K562 (cell line): Measurements from ENCODE around the gene RAB6A. TPM values are rescaled to one million over a fixed set of nuclear protein-coding genes. Genes with fewer than 3 reads are reported as not detected.
A peak's percentile ranks its signal among the peaks of the same experiment; 100 is the strongest.

ENCODE experiments used
- KDM5B ChIP-seq: fragments of 200-600 bp; sonication (generic); IDR thresholded peaks from 2 replicates; pipeline ENCODE4 v1.6.1; 2012; ENCODE audit warnings: low read depth, mild to moderate bottlenecking, moderate library complexity, low read length, control low read depth, inconsistent platforms; ENCODE audit not compliant: insufficient replicate concordance
- MXI1 ChIP-seq: IDR thresholded peaks from 2 replicates; pipeline ENCODE4 v1.6.1; 2011; ENCODE audit warnings: low read depth, mild to moderate bottlenecking, improper control_type of control experiment, low read length
- NCOR1 ChIP-seq: fragments of 450-650 bp; IDR thresholded peaks from 2 replicates; pipeline ENCODE4 v1.6.1; 2016; ENCODE audit warnings: mild to moderate bottlenecking, moderate library complexity
- PATZ1 ChIP-seq: fragments of 250-450 bp; sonication (Bioruptor Pico); IDR thresholded peaks from 2 replicates; pipeline ENCODE4 v1.5.0; 2020; ENCODE audit warnings: mild to moderate bottlenecking, borderline replicate concordance
- PHB2 ChIP-seq: fragments of 450-650 bp; IDR thresholded peaks from 2 replicates; pipeline ENCODE4 v1.6.1; 2017; ENCODE audit warnings: low read depth
- SETDB1 ChIP-seq: IDR thresholded peaks from one replicate; pipeline ENCODE4 v1.6.1; 2012; ENCODE audit warnings: low read length, control low read depth, inconsistent platforms
- SOX6 ChIP-seq: fragments of 450-650 bp; IDR thresholded peaks from 2 replicates; pipeline ENCODE4 v1.6.1; 2014; ENCODE audit warnings: mild to moderate bottlenecking
- TFAP4 ChIP-seq: sonication (generic); formaldehyde crosslinking; IDR thresholded peaks from 2 replicates; pipeline ENCODE4 v1.8.0; 2022; ENCODE audit warnings: missing genetic modification reagents, mild to moderate bottlenecking, moderate library complexity, borderline replicate concordance
- ZNF589 ChIP-seq: fragments of 200-800 bp; sonication (Bioruptor generic); IDR thresholded peaks from 2 replicates; pipeline ENCODE4 v1.6.1; 2016; ENCODE audit warnings: low read depth, missing genetic modification characterization, missing compliant biosample characterization
- polyA plus RNA-seq, 8 experiments: library from polyadenylated mRNA; depleted of rRNA in 4 of 8; stranded (reverse) in 5 of 8; unstranded in 3 of 8; fragments of >200 nt; fragmentation: Nextera tagmentation in 2 of 8; fragmentation: Illumina TruSeq in 1 of 8; extraction: Ambion mirVana in 2 of 8; extraction: Trizol in 1 of 8; gene quantifications; 2 replicates each; pipeline versions ENCODE4 v1.2.1 to v1.2.3, GENCODE V29; 2011 to 2014; ENCODE audit warnings: inconsistent platforms in 1 of 8, missing spikeins in 1 of 8
- total RNA-seq, 7 experiments: library from RNA; depleted of rRNA in 6 of 7; stranded (reverse); fragments of >200 nt in 6 of 7; fragmentation: Illumina TruSeq in 2 of 7; extraction: Trizol in 2 of 7; gene quantifications; 2 replicates each; pipeline versions ENCODE4 v1.2.1 to v1.2.3, GENCODE V29; 2011 to 2021; ENCODE audit warnings: low replicate concordance in 1 of 7
- TF ChIP-seq, protein P1 (sequence below), 2 experiments: IDR thresholded peaks; 2 replicates each; pipeline ENCODE4 v1.6.1; 2011; ENCODE audit warnings: borderline replicate concordance in 1 of 2, control low read depth in 1 of 2, low read depth in 1 of 2, low read length in 1 of 2, mild to moderate bottlenecking in 1 of 2, mixed read lengths in 1 of 2, moderate library complexity in 1 of 2; ENCODE audit not compliant: insufficient read depth in 1 of 2, insufficient read length in 1 of 2, poor library complexity in 1 of 2, severe bottlenecking in 1 of 2; ENCODE audit errors: extremely low read depth in 1 of 2
- TF ChIP-seq, protein P2 (sequence below): fragments of 450-650 bp; IDR thresholded peaks from 2 replicates; pipeline ENCODE4 v1.7.1; 2018; ENCODE audit warnings: mild to moderate bottlenecking, low read depth; ENCODE audit not compliant: partially characterized antibody
- TF ChIP-seq, protein P3 (sequence below): fragments of 450-650 bp; IDR thresholded peaks from 2 replicates; pipeline ENCODE4 v1.7.0; 2016; ENCODE audit warnings: borderline replicate concordance

Gene RAB6A
- total and polyA plus RNA-seq, 9 of the 15 experiments (the other 6 are each of a cell fraction or from before 2014, with no cell fraction given) = 14.0 to 95.3 (median 45.4) TPM

- no peak for TF ChIP-seq NCOR1
- TF ChIP-seq ZNF589 (CRISPR knock-in tag) = peak; percentile 78
- no peak for TF ChIP-seq PHB2
- TF ChIP-seq, protein P1, sequence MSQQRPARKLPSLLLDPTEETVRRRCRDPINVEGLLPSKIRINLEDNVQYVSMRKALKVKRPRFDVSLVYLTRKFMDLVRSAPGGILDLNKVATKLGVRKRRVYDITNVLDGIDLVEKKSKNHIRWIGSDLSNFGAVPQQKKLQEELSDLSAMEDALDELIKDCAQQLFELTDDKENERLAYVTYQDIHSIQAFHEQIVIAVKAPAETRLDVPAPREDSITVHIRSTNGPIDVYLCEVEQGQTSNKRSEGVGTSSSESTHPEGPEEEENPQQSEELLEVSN (IDR thresholded peaks at IDR 0.05; ENCODE audit: borderline replicate concordance in 1 of 2, extremely low read depth in 1 of 2, insufficient read depth in 1 of 2, insufficient read length in 1 of 2, low read depth in 1 of 2, low read length in 1 of 2, poor library complexity in 1 of 2, severe bottlenecking in 1 of 2) = peak in 1 of 2 experiments; percentile 75
- TF ChIP-seq SOX6 = peak; percentile 39; the same call in 1 of the 2 replicates
- TF ChIP-seq MXI1 = peak; percentile 54; the same call in 1 of the 2 replicates
- TF ChIP-seq, protein P2, sequence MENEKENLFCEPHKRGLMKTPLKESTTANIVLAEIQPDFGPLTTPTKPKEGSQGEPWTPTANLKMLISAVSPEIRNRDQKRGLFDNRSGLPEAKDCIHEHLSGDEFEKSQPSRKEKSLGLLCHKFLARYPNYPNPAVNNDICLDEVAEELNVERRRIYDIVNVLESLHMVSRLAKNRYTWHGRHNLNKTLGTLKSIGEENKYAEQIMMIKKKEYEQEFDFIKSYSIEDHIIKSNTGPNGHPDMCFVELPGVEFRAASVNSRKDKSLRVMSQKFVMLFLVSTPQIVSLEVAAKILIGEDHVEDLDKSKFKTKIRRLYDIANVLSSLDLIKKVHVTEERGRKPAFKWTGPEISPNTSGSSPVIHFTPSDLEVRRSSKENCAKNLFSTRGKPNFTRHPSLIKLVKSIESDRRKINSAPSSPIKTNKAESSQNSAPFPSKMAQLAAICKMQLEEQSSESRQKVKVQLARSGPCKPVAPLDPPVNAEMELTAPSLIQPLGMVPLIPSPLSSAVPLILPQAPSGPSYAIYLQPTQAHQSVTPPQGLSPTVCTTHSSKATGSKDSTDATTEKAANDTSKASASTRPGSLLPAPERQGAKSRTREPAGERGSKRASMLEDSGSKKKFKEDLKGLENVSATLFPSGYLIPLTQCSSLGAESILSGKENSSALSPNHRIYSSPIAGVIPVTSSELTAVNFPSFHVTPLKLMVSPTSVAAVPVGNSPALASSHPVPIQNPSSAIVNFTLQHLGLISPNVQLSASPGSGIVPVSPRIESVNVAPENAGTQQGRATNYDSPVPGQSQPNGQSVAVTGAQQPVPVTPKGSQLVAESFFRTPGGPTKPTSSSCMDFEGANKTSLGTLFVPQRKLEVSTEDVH = no peak
- TF ChIP-seq KDM5B = peak; percentile 85
- no peak for TF ChIP-seq SETDB1
- no peak for TF ChIP-seq PATZ1
- TF ChIP-seq TFAP4 = peak; percentile 95
- TF ChIP-seq, protein P3, sequence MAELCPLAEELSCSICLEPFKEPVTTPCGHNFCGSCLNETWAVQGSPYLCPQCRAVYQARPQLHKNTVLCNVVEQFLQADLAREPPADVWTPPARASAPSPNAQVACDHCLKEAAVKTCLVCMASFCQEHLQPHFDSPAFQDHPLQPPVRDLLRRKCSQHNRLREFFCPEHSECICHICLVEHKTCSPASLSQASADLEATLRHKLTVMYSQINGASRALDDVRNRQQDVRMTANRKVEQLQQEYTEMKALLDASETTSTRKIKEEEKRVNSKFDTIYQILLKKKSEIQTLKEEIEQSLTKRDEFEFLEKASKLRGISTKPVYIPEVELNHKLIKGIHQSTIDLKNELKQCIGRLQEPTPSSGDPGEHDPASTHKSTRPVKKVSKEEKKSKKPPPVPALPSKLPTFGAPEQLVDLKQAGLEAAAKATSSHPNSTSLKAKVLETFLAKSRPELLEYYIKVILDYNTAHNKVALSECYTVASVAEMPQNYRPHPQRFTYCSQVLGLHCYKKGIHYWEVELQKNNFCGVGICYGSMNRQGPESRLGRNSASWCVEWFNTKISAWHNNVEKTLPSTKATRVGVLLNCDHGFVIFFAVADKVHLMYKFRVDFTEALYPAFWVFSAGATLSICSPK = no peak
Measured at GRCh38 chr11:73779084-73779902, 18.4 kb upstream of the RAB6A start (continued).
